Astrocyte (in vitro differentiated cells and primary cell): Measurements from ENCODE around the gene HIPK1. TPM values are rescaled to one million over a fixed set of nuclear protein-coding genes. Genes with fewer than 3 reads are reported as not detected.

ENCODE experiments used
- DNase-seq: peaks from one replicate; pipeline ENCODE4 v3.0.0-alpha.2; 2010; ENCODE audit warnings: low read depth
- FAIRE-seq: peaks from 2 replicates; lab custom pipeline; 2011; peaks lifted over from hg19 to GRCh38; lab: Jason Lieb, UNC
- H2AFZ ChIP-seq: 2 replicates; pipeline ENCODE4 v1.6.0; 2012; ENCODE audit warnings: low read depth, low read length, inconsistent platforms
- H3K27ac ChIP-seq: 2 replicates; pipeline ENCODE4 v1.5.1; 2011; ENCODE audit warnings: low read depth, low read length, inconsistent platforms
- H3K27me3 ChIP-seq: 2 replicates; pipeline ENCODE4 v1.6.0; 2011; ENCODE audit warnings: low read length, inconsistent platforms; ENCODE audit not compliant: insufficient read depth
- H3K36me3 ChIP-seq: 2 replicates; pipeline ENCODE4 v1.5.1; 2011; ENCODE audit warnings: low read length, inconsistent platforms; ENCODE audit not compliant: insufficient read depth
- H3K4me1 ChIP-seq: 2 replicates; pipeline ENCODE4 v1.5.1; 2011; ENCODE audit warnings: low read length, inconsistent platforms; ENCODE audit not compliant: insufficient read depth
- H3K4me2 ChIP-seq: 2 replicates; pipeline ENCODE4 v1.6.0; 2012; ENCODE audit warnings: low read length, inconsistent platforms
- H3K4me3 ChIP-seq: 2 replicates; pipeline ENCODE4 v1.5.1; 2011; ENCODE audit warnings: low read depth, mild to moderate bottlenecking, low read length, inconsistent platforms; ENCODE audit not compliant: insufficient read depth
- H3K79me2 ChIP-seq: 2 replicates; pipeline ENCODE4 v1.6.0; 2012; ENCODE audit warnings: mild to moderate bottlenecking, low read length, inconsistent platforms; ENCODE audit not compliant: insufficient read depth
- H3K9ac ChIP-seq: 2 replicates; pipeline ENCODE4 v1.6.0; 2012; ENCODE audit warnings: mild to moderate bottlenecking, low read length, inconsistent platforms
- H3K9me3 ChIP-seq: 2 replicates; pipeline ENCODE4 v1.5.1; 2012; ENCODE audit warnings: low read depth, mild to moderate bottlenecking, low read length, inconsistent platforms; ENCODE audit not compliant: insufficient read depth
- H4K20me1 ChIP-seq: 2 replicates; pipeline ENCODE4 v1.6.0; 2012; ENCODE audit warnings: low read length, inconsistent platforms; ENCODE audit not compliant: insufficient read depth
- H3K27ac Mint-ChIP-seq: one replicate; pipeline ENCODE4 v1.8.0; 2021; ENCODE audit warnings: mild to moderate bottlenecking, mixed read lengths; ENCODE audit not compliant: unreplicated experiment
- H3K27me3 Mint-ChIP-seq: one replicate; pipeline ENCODE4 v1.8.0; 2021; ENCODE audit warnings: low read depth, mixed read lengths; ENCODE audit not compliant: unreplicated experiment
- H3K36me3 Mint-ChIP-seq: one replicate; pipeline ENCODE4 v1.8.0; 2021; ENCODE audit warnings: low read depth, mixed read lengths; ENCODE audit not compliant: unreplicated experiment
- H3K4me1 Mint-ChIP-seq: one replicate; pipeline ENCODE4 v1.8.0; 2021; ENCODE audit warnings: low read depth, mixed read lengths; ENCODE audit not compliant: unreplicated experiment
- H3K4me3 Mint-ChIP-seq: one replicate; pipeline ENCODE4 v1.8.0; 2021; ENCODE audit warnings: mild to moderate bottlenecking, moderate library complexity, mixed read lengths; ENCODE audit not compliant: unreplicated experiment
- H3K9me3 Mint-ChIP-seq: one replicate; pipeline ENCODE4 v1.8.0; 2021; ENCODE audit warnings: mild to moderate bottlenecking, mixed read lengths; ENCODE audit not compliant: unreplicated experiment
- CTCF ChIP-seq: IDR thresholded peaks from 2 replicates; pipeline ENCODE4 v1.5.1; 2011; ENCODE audit warnings: low read depth, mild to moderate bottlenecking, inconsistent platforms, low read length, moderate library complexity; ENCODE audit not compliant: insufficient read depth
- EZH2 ChIP-seq: IDR thresholded peaks from 2 replicates; pipeline ENCODE4 v1.6.1; 2012; ENCODE audit warnings: mild to moderate bottlenecking, low read length, inconsistent platforms; ENCODE audit not compliant: insufficient read depth
- total RNA-seq: library from RNA; stranded (reverse); gene quantifications from 2 replicates; pipeline ENCODE4 v1.2.1, GENCODE V29; 2021

The HIPK1 gene
- total RNA-seq, 1 donor from 2014 or later: 55.4 TPM

DNA sequence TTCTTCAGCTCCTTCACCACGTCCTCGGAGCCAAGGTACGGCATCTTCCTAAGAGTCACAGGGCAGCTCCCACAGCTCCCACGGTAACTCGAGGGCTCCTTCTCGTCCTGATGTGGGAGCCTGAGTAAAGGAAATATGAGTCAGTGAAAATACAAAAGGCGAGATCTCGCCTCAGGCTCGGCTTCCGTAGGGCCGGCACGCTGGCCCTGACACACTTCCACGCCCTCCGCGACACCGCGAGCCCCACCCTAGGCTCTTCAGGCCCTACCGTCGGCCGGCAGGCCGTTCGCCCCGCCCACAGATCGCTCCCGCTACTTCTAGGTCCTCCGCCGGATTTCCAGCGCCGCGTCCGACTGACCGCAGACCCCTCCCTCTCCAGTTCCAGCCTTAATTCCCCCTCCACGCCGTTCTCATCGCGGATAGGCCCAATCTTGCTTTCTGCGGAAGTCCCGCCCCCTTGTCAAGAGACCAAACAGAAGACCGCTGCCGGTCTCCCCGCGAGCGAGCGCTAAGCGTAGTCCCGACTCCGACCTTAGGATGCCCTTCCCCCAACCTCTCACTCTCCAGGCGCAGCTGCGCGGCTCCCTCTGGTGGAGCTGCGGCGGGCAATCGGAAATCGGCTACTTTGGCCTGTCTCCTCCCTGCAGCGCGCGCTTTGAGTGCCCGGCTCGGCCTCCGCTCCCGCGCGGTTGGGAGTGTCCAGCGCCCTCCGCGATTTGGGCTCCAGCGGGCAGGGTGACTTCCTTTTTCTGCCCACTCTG, 24.3 kb upstream of the HIPK1 start, which contains the start of the genes AP4B1 and DCLRE1B:
AP4B1 (minus strand) TSS at position 126 of the 761 bp plus-strand sequence; CDS start at position 44, 82 bp downstream.
DCLRE1B (plus strand) TSS at position 653 of the 761 bp plus-strand sequence. CDS start 261 bp downstream, outside the sequence.
- H3K4me1 ChIP-seq: peaks cover 9% of the 10 kb centered on the region
- Mint-ChIP-seq H3K9me3 (no peaks in the 10 kb centered on the region), H3K27me3 (no peaks in the 10 kb centered on the region), H3K36me3 (peaks cover 2% of the 10 kb centered on the region), H3K27ac (peak within 1 kb of the TSS; percentile 94), H3K4me1 (peaks cover 5% of the 10 kb centered on the region), H3K4me3 (peak within 1 kb of the TSS; percentile 92)
- peaks cover 16% of the 10 kb centered on the region for H3K36me3 ChIP-seq
- H3K9ac ChIP-seq: peak within 1 kb of the TSS; percentile 89
- H3K4me2 ChIP-seq: peak within 1 kb of the TSS; percentile 98
- no peaks in the 10 kb centered on the region for H3K27me3 ChIP-seq
- peak within 1 kb of the TSS; percentile 86 for H3K4me3 ChIP-seq
- H2AFZ ChIP-seq: peak within 1 kb of the TSS; percentile 96
- no peaks in the 10 kb centered on the region for H3K9me3 ChIP-seq
- peak within 1 kb of the TSS; percentile 87 for H3K27ac ChIP-seq
- TF ChIP-seq CTCF (peak; percentile 30), EZH2 (no peak)
- H3K79me2 ChIP-seq: peaks cover 47% of the 10 kb centered on the region
- FAIRE-seq (peak; percentile 20), DNase-seq (peak; percentile 100)
- no peaks in the 10 kb centered on the region for H4K20me1 ChIP-seq

GRCh38 chr1:113905435-113905861, 23.7 kb upstream of the HIPK1 start:
- Histone ChIP-seq H3K27ac (peak overlapping the region; percentile 61), H3K9ac (peak overlapping the region; percentile 89), H3K4me2 (peak overlapping the region; percentile 98), H3K4me1 (peaks cover 9% of the 10 kb centered on the region), H3K9me3 (no peaks in the 10 kb centered on the region), H4K20me1 (no peaks in the 10 kb centered on the region), H3K4me3 (peak overlapping the region; percentile 86), H3K36me3 (peaks cover 17% of the 10 kb centered on the region), H2AFZ (peak overlapping the region; percentile 96), H3K79me2 (peaks cover 47% of the 10 kb centered on the region), H3K27me3 (no peaks in the 10 kb centered on the region)
- Mint-ChIP-seq H3K27me3 (no peaks in the 10 kb centered on the region), H3K4me1 (peaks cover 5% of the 10 kb centered on the region), H3K4me3 (peak overlapping the region; percentile 92), H3K9me3 (no peaks in the 10 kb centered on the region), H3K27ac (peak overlapping the region; percentile 94), H3K36me3 (peaks cover 5% of the 10 kb centered on the region)
- no peak for TF ChIP-seq EZH2
- TF ChIP-seq CTCF: no peak
- DNase-seq: no peak
- FAIRE-seq: no peak
